WERI-Rb-1 (cell line): ENCODE results near the gene IL10.

ENCODE experiments used
- DNase-seq: peaks from one replicate; pipeline ENCODE4 v3.0.0-alpha.2; 2020
- H3K27ac ChIP-seq: fragments of 250-450 bp; sonication (Bioruptor Pico); 2 replicates; pipeline ENCODE4 v1.5.1; 2020; ENCODE audit warnings: mild to moderate bottlenecking, moderate library complexity
- H3K27me3 ChIP-seq: fragments of 250-450 bp; sonication (Bioruptor Pico); 2 replicates; pipeline ENCODE4 v1.5.1; 2021; ENCODE audit warnings: mild to moderate bottlenecking, low read depth, moderate library complexity; ENCODE audit not compliant: insufficient read depth, severe bottlenecking
- H3K36me3 ChIP-seq: fragments of 250-450 bp; sonication (Bioruptor Pico); 2 replicates; pipeline ENCODE4 v1.5.1; 2020; ENCODE audit warnings: mild to moderate bottlenecking, moderate library complexity
- H3K4me3 ChIP-seq: 2 replicates; pipeline ENCODE4 v1.5.1; 2011; ENCODE audit warnings: low read depth, mild to moderate bottlenecking, control low read depth, low read length
- H3K9me3 ChIP-seq: fragments of 250-450 bp; sonication (Bioruptor Pico); 2 replicates; pipeline ENCODE4 v1.5.1; 2021; ENCODE audit warnings: mild to moderate bottlenecking, moderate library complexity; ENCODE audit not compliant: severe bottlenecking
- CTCF ChIP-seq: IDR thresholded peaks from 2 replicates; pipeline ENCODE4 v1.5.1; 2011; ENCODE audit warnings: low read depth, mild to moderate bottlenecking, control low read depth, inconsistent platforms, low read length

The IL10 gene

GRCh38 chr1:206778031-206778430 lies 5.7 kb upstream of the IL10 start:
- no peaks in the 10 kb centered on the region for H3K36me3 ChIP-seq
- no peak for DNase-seq
- no peak overlapping the region for H3K27ac ChIP-seq
- no peak overlapping the region for H3K4me3 ChIP-seq
- no peak for TF ChIP-seq CTCF
- H3K9me3 ChIP-seq = peaks cover 4% of the 10 kb centered on the region
- H3K27me3 ChIP-seq = peaks cover 77% of the 10 kb centered on the region

- H3K36me3 ChIP-seq = no peaks in the 10 kb centered on the region
- peaks cover 90% of the 10 kb centered on the region for H3K27me3 ChIP-seq
- DNase-seq = no peak
- H3K9me3 ChIP-seq = peaks cover 4% of the 10 kb centered on the region
- TF ChIP-seq CTCF = no peak
- no peak overlapping the region for H3K4me3 ChIP-seq
- no peak overlapping the region for H3K27ac ChIP-seq
These were observed 3.9 kb upstream of the IL10 start for GRCh38 chr1:206776229-206776628.

- H3K36me3 ChIP-seq = no peaks in the 10 kb centered on the region
- TF ChIP-seq CTCF = no peak
- no peak overlapping the region for H3K27ac ChIP-seq
- peaks cover 92% of the 10 kb centered on the region for H3K27me3 ChIP-seq
- DNase-seq = no peak
- no peak overlapping the region for H3K4me3 ChIP-seq
- peaks cover 8% of the 10 kb centered on the region for H3K9me3 ChIP-seq
These were observed 1.8 kb upstream of the IL10 start for GRCh38 chr1:206774093-206774492.

- H3K4me3 ChIP-seq = no peak overlapping the region
These were observed 979 bp downstream of the IL10 start for GRCh38 chr1:206771338-206771692.

GRCh38 chr1:206770531-206771337 lies 1.6 kb downstream of the IL10 start, which contains the start of gene IL19:
IL19 (plus strand) TSS chr1:206770773; CDS start chr1:206836663, 65,890 bp downstream.
- no peak for TF ChIP-seq CTCF
- peaks cover 98% of the 10 kb centered on the region for H3K27me3 ChIP-seq
- H3K27ac ChIP-seq = no peak within 1 kb of the TSS
- H3K9me3 ChIP-seq = peaks cover 10% of the 10 kb centered on the region
- H3K4me3 ChIP-seq = no peak within 1 kb of the TSS
- H3K36me3 ChIP-seq = no peaks in the 10 kb centered on the region
- no peak for DNase-seq

More at GRCh38 chr1:206771338-206771692, 979 bp downstream of the IL10 start:
- no peaks in the 10 kb centered on the region for H3K36me3 ChIP-seq
- no peak for DNase-seq
- peaks cover 15% of the 10 kb centered on the region for H3K9me3 ChIP-seq
- peaks cover 98% of the 10 kb centered on the region for H3K27me3 ChIP-seq
- no peak overlapping the region for H3K27ac ChIP-seq
- TF ChIP-seq CTCF = no peak

GRCh38 chr1:206769304-206769731 lies 3.0 kb downstream of the IL10 start:
- Histone ChIP-seq H3K27ac (no peak overlapping the region), H3K9me3 (peaks cover 10% of the 10 kb centered on the region), H3K36me3 (no peaks in the 10 kb centered on the region), H3K4me3 (no peak overlapping the region), H3K27me3 (peaks cover 98% of the 10 kb centered on the region)
- DNase-seq = no peak
- no peak for TF ChIP-seq CTCF
